GM18526 (cell line): ENCODE measurements around the gene NTRK2.

Source experiments
- POLR2A ChIP-seq: IDR thresholded peaks from 3 replicates; pipeline ENCODE4 v1.6.1; 2011; ENCODE audit not compliant: insufficient read length; ENCODE audit errors: extremely low read depth

NTRK2 gene

DNA sequence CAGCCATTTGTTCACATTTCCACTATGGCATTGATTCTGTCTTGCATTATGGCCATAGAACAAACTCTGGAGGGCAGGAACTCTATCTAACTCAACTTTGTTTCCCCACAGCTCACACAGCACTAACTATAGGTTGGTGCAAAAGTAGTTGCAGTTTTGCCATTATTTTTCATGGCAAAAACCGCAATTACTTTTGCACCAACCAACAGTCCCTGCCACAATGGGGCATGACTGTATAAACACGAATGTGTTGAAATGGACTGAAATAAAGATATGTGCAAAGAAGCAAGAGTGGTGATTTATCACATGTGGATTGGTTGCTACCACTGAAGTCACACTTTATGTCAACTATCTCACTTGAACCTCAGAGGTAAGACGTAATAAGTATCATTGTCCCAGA lies 338.7 kb downstream of the NTRK2 start:
- TF ChIP-seq POLR2A: no peak

GRCh38 chr9:85009251-85009650 lies 339.7 kb downstream of the NTRK2 start:
- no peak for TF ChIP-seq POLR2A

- TF ChIP-seq POLR2A: no peak
Observed at GRCh38 chr9:85013703-85014102, 344.2 kb downstream of the NTRK2 start.

DNA sequence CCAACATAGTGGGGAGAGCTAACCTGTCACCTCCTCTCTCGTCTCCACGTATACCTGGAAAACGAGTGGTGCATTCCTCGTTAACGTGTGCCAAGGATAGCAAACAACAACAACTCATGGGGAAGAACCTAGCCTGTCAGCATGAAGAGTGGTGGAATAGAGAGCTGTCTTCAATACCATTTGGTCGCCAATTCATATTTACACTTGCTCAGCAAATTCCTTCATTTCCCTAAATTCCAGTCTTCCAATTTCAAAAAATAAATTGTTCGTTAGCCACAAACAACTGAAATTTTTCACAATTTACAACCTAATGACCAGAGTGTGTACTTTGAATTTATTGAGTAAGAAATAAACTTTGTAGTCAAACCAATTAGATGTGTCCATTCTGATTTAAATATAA lies 344.8 kb downstream of the NTRK2 start:
- no peak for TF ChIP-seq POLR2A

DNA sequence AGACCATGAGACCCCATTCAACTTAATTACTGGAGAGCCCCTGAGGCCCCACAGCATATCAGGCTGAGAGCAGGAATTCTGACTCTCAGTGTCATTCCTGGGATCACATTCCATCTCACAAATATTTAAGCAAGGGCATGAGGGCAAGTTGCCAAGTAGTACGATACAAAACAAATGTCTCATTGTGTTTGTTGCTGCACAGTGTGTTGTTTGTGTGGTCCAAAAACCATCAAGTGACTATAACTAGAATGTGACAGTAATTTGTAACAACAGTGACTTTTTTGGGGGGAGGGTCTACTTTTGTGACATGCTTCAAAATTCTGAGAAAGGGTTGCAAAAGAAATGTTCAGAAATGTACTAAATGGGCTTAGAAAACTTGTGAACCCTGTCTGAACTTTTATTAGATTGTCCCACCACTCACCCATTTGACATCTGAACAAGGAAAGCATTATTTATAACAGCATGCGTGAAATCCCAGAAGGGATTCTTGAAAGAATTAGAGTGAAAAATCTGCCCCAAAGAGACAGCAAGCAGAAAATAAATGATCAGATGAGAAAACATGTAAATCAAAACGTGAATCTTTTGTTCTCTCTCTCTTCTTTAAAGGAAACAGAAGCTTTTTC lies 347.0 kb downstream of the NTRK2 start:
- TF ChIP-seq POLR2A: no peak

DNA sequence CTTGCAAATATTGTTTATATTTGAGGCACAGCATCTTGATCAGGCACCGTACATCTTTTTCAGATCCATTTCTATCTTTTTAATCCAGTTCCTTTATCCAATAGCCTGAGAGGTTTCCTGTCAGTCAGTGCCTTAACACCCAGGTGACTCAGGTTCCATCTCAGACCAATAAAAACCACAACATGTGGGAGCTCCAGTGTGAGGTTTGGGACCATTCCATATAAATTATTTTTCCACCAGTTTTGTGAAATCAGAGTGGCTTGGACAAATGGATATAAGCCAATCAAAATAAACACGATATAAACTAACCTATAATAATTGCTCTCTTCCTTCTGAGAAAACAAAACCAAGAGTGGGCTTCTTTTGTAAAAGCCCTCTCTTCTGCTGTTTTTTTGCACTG lies 351.3 kb downstream of the NTRK2 start:
- no peak for TF ChIP-seq POLR2A

DNA sequence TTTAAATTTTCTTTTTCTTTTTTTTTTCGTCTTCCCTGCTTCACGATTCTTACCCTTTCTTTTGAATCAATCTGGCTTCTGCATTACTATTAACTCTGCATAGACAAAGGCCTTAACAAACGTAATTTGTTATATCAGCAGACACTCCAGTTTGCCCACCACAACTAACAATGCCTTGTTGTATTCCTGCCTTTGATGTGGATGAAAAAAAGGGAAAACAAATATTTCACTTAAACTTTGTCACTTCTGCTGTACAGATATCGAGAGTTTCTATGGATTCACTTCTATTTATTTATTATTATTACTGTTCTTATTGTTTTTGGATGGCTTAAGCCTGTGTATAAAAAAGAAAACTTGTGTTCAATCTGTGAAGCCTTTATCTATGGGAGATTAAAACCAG lies 352.2 kb downstream of the NTRK2 start:
- TF ChIP-seq POLR2A: no peak

GRCh38 chr9:85024374-85024773 lies 354.8 kb downstream of the NTRK2 start:
- no peak for TF ChIP-seq POLR2A

DNA sequence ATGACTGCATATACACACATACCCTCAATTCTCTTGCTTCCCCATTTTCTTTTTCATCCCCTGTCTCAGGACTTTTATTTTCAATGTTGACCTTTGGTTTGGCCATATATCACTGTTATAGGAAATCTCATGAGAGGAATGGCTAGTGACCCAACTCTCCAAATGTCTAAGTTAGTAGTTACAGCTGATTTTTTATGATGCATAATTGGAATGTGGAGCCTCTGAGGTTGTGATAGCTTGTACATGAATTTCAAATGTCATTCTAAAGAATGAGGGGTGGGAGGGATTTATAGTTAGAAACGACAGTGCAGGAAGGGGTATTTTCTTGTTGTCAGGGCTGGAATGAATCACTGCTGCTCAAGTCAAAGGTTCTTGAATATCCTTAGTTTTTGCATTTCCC lies 356.1 kb downstream of the NTRK2 start:
- no peak for TF ChIP-seq POLR2A

- no peak for TF ChIP-seq POLR2A
Observed at GRCh38 chr9:85027870-85028269, 358.3 kb downstream of the NTRK2 start.

DNA sequence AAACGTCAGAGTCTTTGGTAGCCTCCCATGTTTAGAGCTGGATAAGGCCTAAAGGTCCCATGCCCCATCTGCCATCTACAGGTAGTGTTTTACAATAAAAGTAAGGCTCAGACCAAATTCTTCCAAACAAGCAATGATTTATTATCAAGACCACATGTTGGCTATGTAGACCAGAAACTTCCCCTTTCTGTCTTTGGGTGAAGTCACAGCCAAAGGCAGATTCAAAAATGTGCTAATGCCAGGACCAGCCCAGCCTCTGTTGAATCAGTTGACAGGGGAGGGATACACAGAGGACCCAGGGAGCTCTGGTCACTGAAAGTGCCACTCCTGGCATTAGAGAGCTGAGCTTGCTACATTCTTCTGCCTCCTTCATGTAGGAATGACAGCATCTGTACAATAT lies 360.8 kb downstream of the NTRK2 start:
- no peak for TF ChIP-seq POLR2A

- TF ChIP-seq POLR2A: no peak
Observed at GRCh38 chr9:85036496-85036895, 367.0 kb downstream of the NTRK2 start.

- no peak for TF ChIP-seq POLR2A
Observed at GRCh38 chr9:85038061-85038460, 368.5 kb downstream of the NTRK2 start.

- TF ChIP-seq POLR2A: no peak
Observed at GRCh38 chr9:85038824-85039608, 369.5 kb downstream of the NTRK2 start.

DNA sequence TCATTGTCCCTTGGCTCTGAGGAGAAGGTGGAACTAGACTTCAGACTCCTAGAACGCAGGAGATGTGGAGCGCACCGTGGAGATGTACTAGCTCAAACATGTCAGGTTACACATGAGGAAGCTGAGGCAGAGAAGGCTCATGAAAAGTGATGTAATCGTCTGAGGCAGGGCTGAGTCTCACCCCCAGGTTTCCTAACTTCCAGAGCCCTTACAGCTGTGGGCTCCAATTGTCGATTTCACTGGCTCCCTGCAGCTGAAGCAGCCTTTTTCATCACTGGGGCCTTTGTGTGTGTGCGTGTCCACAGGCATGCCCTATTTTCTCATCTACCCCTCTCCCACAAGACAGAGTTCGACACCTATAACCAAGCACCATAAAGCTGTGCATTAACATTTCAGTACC lies 370.6 kb downstream of the NTRK2 start:
- no peak for TF ChIP-seq POLR2A

GRCh38 chr9:85040821-85041465 lies 371.4 kb downstream of the NTRK2 start:
- TF ChIP-seq POLR2A: no peak

- no peak for TF ChIP-seq POLR2A
Observed at GRCh38 chr9:85041466-85042137, 372.1 kb downstream of the NTRK2 start.
